Muscle layer of duodenum (tissue), 2 donors: ENCODE measurements around the gene MATN3.

Source experiments
- H3K27ac ChIP-seq: one replicate; pipeline ENCODE4 v1.7.0; 2013; ENCODE audit warnings: mild to moderate bottlenecking, low read length
- H3K27me3 ChIP-seq: one replicate; pipeline ENCODE4 v1.7.0; 2013; ENCODE audit warnings: low read depth, mild to moderate bottlenecking, control low read depth, low read length
- H3K36me3 ChIP-seq, 2 donors: one replicate each; pipeline ENCODE4 v1.7.0; 2013; ENCODE audit warnings: low read length in 2 of 2, control low read depth in 1 of 2, mild to moderate bottlenecking in 1 of 2; ENCODE audit not compliant: insufficient read depth in 2 of 2, control insufficient read depth in 1 of 2
- H3K4me1 ChIP-seq, 2 donors: one replicate each; pipeline ENCODE4 v1.7.0; 2013; ENCODE audit warnings: low read length in 2 of 2, mild to moderate bottlenecking in 2 of 2, control low read depth in 1 of 2, moderate library complexity in 1 of 2; ENCODE audit not compliant: insufficient read depth in 2 of 2, control insufficient read depth in 1 of 2
- H3K4me3 ChIP-seq, 2 donors: one replicate each; pipeline ENCODE4 v1.7.0; 2013; ENCODE audit warnings: low read length in 2 of 2, low read depth in 1 of 2, mild to moderate bottlenecking in 1 of 2
- H3K9me3 ChIP-seq, 2 donors: one replicate each; pipeline ENCODE4 v1.7.0; 2013; ENCODE audit warnings: low read length in 2 of 2, control low read depth in 1 of 2, mild to moderate bottlenecking in 1 of 2; ENCODE audit not compliant: control insufficient read depth in 1 of 2
- donor health status: healthy.

Gene MATN3

DNA sequence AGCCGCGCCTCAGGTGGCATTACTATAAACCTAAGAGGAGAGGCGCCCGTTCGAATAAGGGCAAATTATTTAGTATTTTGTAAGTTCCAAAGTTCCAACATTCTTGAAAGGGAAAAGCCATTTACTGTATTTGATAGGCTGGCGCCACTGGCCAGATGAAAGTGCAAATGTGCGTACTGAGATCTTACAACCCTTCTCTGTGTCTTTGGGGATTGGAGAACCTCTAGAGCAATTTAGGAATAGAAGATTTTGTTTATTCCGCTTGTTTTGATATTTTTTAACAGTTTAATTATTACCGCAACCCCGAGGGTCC is 22.1 kb downstream of the MATN3 start:
- Histone ChIP-seq H3K4me3 (peak overlapping the region; percentile 90 to 92), H3K4me1 (peaks cover 0 to 16% of the 10 kb centered on the region in 2 donors), H3K27ac (no peak overlapping the region), H3K36me3 (no peaks in the 10 kb centered on the region), H3K27me3 (no peaks in the 10 kb centered on the region), H3K9me3 (no peaks in the 10 kb centered on the region)

GRCh38 chr2:19989667-19990415 is 22.6 kb downstream of the MATN3 start, which contains the start of gene WDR35:
Gene WDR35, minus strand, starts transcription at chr2:19990105. Its CDS starts 90 bp downstream, at chr2:19990015.
- peaks cover 0 to 16% of the 10 kb centered on the region in 2 donors for H3K4me1 ChIP-seq
- H3K9me3 ChIP-seq, result no peaks in the 10 kb centered on the region
- no peaks in the 10 kb centered on the region for H3K27me3 ChIP-seq
- H3K4me3 ChIP-seq, result peak within 1 kb of the TSS; percentile 90 to 92
- H3K36me3 ChIP-seq, result peaks cover 0 to 1% of the 10 kb centered on the region in 2 donors
- H3K27ac ChIP-seq, result peak within 1 kb of the TSS; percentile 54

DNA sequence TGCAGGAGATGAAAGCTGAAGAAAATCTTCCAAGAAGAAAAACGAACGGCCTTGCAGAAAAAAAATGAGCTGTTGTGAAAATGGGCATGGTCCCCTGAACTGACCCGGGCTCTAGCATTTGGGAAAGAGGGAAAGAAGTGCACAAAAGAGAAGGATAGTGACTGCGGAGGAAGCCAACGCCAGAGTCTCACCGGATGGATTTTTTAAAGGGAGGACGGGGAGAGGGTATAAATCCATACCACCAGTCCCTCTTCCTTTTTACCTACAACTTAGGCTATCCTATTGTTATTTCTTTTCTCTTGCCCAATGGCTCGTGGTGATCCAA is 23.2 kb downstream of the MATN3 start:
- H3K36me3 ChIP-seq, result peaks cover 0 to 5% of the 10 kb centered on the region in 2 donors

GRCh38 chr2:19988600-19988999 is 23.9 kb downstream of the MATN3 start:
- no peak overlapping the region for H3K27ac ChIP-seq

More for the DNA sequence above, 23.2 kb downstream of the MATN3 start:
- Histone ChIP-seq H3K27ac (peak overlapping the region; percentile 54), H3K4me3 (peak overlapping the region; percentile 90 to 92), H3K4me1 (peaks cover 0 to 16% of the 10 kb centered on the region in 2 donors), H3K9me3 (no peaks in the 10 kb centered on the region), H3K27me3 (no peaks in the 10 kb centered on the region)

DNA sequence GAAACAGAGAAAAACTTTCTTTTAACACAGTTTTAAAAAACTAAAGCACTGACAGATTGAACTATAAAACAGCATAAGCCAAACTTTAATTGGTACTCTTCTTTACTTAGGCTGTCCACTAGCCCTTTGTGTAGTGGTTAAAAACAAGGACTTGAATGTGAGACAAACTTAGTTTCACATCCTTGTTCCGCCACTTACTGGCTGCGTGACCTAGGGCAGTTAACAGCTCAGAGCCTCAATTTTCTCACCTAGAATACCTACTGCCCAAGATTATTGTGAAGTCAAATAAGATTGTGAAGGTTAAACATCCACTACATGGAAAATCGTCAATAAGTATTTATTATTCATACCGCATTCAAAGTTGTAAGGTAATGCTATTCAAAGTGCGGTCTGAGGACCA is 24.5 kb downstream of the MATN3 start:
- H3K27ac ChIP-seq, result no peak overlapping the region
- no peaks in the 10 kb centered on the region for H3K9me3 ChIP-seq
- no peak overlapping the region for H3K4me3 ChIP-seq
- H3K27me3 ChIP-seq, result no peaks in the 10 kb centered on the region
- peaks cover 0 to 16% of the 10 kb centered on the region in 2 donors for H3K4me1 ChIP-seq
- peaks cover 0 to 5% of the 10 kb centered on the region in 2 donors for H3K36me3 ChIP-seq

More at GRCh38 chr2:19988600-19988999, 23.9 kb downstream of the MATN3 start:
- no peaks in the 10 kb centered on the region for H3K9me3 ChIP-seq
- H3K4me1 ChIP-seq, result peaks cover 0 to 16% of the 10 kb centered on the region in 2 donors
- peaks cover 0 to 5% of the 10 kb centered on the region in 2 donors for H3K36me3 ChIP-seq
- H3K27me3 ChIP-seq, result no peaks in the 10 kb centered on the region
- H3K4me3 ChIP-seq, result peak overlapping the region in 1 of 2 donors; percentile 90

DNA sequence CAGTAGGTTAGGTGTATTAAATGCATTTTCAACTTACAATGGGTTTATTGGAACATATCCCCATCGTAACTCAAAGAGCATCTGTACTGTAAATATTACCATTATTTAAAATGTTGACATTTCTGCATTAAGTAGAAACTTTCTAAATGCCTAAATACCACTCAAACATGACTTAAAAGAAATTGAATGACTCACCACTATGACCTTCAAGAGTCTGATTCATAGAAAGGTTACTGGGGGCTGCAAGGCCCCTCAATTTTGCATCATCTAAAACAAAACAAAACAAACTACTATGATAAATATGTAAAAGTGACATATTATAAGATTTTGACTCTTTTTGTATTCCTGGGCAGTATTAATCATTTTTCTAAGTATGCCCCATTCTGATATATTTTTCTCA is 30.2 kb downstream of the MATN3 start:
- Histone ChIP-seq H3K4me3 (no peak overlapping the region), H3K36me3 (peaks cover 0 to 20% of the 10 kb centered on the region in 2 donors), H3K27me3 (no peaks in the 10 kb centered on the region), H3K9me3 (no peaks in the 10 kb centered on the region), H3K27ac (no peak overlapping the region), H3K4me1 (no peaks in the 10 kb centered on the region)

GRCh38 chr2:19979932-19980331 is 32.5 kb downstream of the MATN3 start:
- Histone ChIP-seq H3K4me1 (no peaks in the 10 kb centered on the region), H3K4me3 (no peak overlapping the region), H3K9me3 (no peaks in the 10 kb centered on the region), H3K27me3 (no peaks in the 10 kb centered on the region), H3K36me3 (peaks cover 0 to 33% of the 10 kb centered on the region in 2 donors), H3K27ac (no peak overlapping the region)

GRCh38 chr2:19973466-19973865 is 39.0 kb downstream of the MATN3 start:
- Histone ChIP-seq H3K4me1 (no peaks in the 10 kb centered on the region), H3K4me3 (no peak overlapping the region), H3K36me3 (peaks cover 5 to 32% of the 10 kb centered on the region in 2 donors), H3K9me3 (no peaks in the 10 kb centered on the region), H3K27ac (no peak overlapping the region), H3K27me3 (no peaks in the 10 kb centered on the region)

DNA sequence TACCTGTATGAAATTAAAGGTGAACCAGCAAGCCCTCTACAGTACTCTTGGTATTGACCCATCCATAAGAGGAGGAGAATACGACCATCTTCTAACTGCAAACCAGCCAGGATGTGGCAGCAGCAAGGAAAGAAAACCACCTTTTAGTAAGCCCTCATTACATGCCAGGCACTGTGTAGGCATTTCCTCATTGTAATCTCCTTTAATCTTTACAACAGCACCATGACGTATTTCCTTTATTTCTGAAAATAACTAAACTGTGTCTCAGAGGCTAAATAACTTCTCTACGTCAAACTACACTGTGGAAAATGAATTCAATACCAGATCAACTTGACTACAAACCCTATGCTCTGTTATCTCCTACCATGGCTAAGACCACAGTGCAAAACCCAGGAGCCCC is 40.8 kb downstream of the MATN3 start:
- peaks cover 5 to 26% of the 10 kb centered on the region in 2 donors for H3K36me3 ChIP-seq

DNA sequence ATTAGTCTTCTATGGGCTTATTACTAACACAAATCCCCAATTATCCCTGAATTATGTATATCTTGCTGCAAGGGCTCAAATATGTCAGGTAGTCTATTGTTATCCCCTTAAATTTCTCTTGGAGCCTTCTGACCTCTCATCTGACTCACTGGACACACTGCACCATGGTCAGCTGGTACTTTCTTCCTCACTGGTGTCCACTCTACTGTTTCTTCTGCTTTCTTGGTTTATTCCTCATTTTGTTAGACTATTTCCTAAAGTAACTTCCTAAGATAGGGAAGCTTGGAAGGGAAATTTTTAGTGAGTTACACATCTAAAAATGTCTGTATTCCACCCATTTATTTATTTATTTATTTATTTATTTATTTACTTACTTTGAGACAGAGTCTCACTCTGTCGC is 49.1 kb downstream of the MATN3 start:
- Histone ChIP-seq H3K27me3 (no peaks in the 10 kb centered on the region), H3K4me1 (no peaks in the 10 kb centered on the region), H3K27ac (no peak overlapping the region), H3K36me3 (peaks cover 0 to 20% of the 10 kb centered on the region in 2 donors), H3K9me3 (no peaks in the 10 kb centered on the region), H3K4me3 (no peak overlapping the region)

More for the DNA sequence above, 40.8 kb downstream of the MATN3 start:
- no peaks in the 10 kb centered on the region for H3K4me1 ChIP-seq
- no peak overlapping the region for H3K27ac ChIP-seq
- H3K9me3 ChIP-seq, result no peaks in the 10 kb centered on the region
- H3K4me3 ChIP-seq, result no peak overlapping the region
- no peaks in the 10 kb centered on the region for H3K27me3 ChIP-seq

- Histone ChIP-seq H3K36me3 (peaks cover 0 to 5% of the 10 kb centered on the region in 2 donors), H3K27me3 (no peaks in the 10 kb centered on the region), H3K4me1 (no peaks in the 10 kb centered on the region), H3K27ac (no peak overlapping the region), H3K4me3 (no peak overlapping the region), H3K9me3 (no peaks in the 10 kb centered on the region)
Measured at GRCh38 chr2:19955544-19956422, 56.7 kb downstream of the MATN3 start.
